AG09309 (cell line): ENCODE measurements around the gene RB1.
"Not testable (repeated sequence)": the region's sequence is repeated elsewhere in the genome, so short reads cannot be mapped to it uniquely, and the experiment has no call there.

Experiments used
- DNase-seq: peaks from one replicate; pipeline ENCODE4 v3.0.0-alpha.2; 2010; ENCODE audit warnings: low read depth
- H3K4me3 ChIP-seq: 2 replicates; pipeline ENCODE4 v1.5.1; 2011; ENCODE audit warnings: mild to moderate bottlenecking, low read depth, low read length, moderate library complexity; ENCODE audit not compliant: control insufficient read depth
- TF ChIP-seq, protein P1 (sequence below): IDR thresholded peaks from 2 replicates; pipeline ENCODE4 v1.5.1; 2011; ENCODE audit warnings: mild to moderate bottlenecking, low read depth, low read length, inconsistent platforms; ENCODE audit not compliant: insufficient read depth, control insufficient read depth; ENCODE audit errors: missing control alignments

RB1 gene

DNA sequence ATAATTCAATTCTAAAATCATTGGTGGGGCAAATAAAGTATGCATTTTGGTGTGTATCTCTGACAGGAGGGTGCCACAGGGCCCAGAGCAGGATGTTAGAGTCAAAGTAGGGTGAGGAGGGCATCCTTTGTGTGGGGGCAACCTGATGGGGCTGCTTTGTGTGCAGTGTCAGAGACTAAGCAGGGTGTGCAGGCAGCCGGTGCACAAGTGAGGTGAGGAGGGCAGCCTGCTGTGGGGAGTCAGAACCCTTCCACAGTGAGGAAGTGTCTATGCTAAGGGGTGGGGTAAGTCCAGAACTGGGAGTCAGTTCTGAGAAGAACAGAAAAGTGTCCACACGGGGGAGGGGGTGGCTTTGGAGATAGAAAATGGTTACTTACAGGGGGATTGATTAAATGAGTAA, 40.7 kb downstream of the RB1 start:
- DNase-seq, result no peak
- H3K4me3 ChIP-seq, result no peak overlapping the region
- TF ChIP-seq, protein P1, sequence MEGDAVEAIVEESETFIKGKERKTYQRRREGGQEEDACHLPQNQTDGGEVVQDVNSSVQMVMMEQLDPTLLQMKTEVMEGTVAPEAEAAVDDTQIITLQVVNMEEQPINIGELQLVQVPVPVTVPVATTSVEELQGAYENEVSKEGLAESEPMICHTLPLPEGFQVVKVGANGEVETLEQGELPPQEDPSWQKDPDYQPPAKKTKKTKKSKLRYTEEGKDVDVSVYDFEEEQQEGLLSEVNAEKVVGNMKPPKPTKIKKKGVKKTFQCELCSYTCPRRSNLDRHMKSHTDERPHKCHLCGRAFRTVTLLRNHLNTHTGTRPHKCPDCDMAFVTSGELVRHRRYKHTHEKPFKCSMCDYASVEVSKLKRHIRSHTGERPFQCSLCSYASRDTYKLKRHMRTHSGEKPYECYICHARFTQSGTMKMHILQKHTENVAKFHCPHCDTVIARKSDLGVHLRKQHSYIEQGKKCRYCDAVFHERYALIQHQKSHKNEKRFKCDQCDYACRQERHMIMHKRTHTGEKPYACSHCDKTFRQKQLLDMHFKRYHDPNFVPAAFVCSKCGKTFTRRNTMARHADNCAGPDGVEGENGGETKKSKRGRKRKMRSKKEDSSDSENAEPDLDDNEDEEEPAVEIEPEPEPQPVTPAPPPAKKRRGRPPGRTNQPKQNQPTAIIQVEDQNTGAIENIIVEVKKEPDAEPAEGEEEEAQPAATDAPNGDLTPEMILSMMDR, result no peak

DNA sequence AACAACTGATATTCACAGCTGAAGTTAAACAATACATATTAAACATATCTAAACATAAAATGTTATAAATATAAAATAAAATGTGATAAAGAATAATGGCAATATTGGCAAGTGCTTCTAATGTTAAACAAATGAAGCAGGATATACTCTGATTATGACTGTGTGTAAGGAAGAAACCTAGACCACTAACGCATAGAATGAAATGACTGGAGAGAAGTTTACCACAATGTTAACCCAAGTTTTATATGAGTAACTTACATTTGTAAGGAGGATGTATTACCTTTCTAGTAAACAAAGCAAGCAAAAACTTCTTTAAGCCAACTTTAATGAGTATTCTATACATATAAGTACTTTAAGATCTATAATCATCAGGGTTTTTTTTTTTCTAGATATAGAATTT, 43.0 kb downstream of the RB1 start:
- DNase-seq, result no peak
- TF ChIP-seq, protein P1, result no peak
- H3K4me3 ChIP-seq, result no peak overlapping the region

DNA sequence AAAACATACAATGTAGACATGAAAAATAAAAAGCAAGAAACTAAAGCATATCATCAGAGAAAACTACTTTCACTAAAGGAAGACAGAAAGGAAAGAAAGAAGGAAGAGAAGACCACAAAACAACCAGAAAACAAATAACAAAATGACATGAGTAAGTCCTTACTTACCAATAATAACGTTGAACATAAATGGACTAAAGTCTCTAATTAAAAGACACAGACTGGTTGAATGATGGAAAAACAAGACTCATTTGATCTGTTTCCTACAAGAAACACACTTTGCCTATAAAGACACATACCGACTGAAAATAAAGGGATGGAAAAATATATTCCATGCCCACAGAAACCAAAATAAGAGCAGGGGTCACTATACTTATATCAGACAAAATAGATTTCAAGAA, 46.0 kb downstream of the RB1 start:
- TF ChIP-seq, protein P1, result no peak
- DNase-seq, result no peak
- H3K4me3 ChIP-seq, result no peak overlapping the region

DNA sequence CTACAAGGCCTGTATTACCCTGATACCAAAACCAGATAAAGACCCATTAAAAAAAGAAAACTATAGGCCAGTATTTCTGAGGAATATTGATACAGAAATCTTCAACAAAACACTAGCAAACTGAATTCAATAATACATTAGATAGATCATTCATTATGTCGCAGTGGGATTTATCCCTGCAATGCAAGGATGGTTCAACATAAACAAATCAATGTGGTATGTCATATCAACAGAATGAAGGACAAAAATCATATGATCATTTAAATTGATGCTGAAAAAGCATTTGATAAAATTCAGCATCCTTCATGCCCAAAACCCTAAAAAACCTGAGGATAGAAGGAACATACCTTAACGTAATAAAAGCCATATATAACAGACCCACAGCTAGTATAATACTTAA, 50.0 kb downstream of the RB1 start:
- H3K4me3 ChIP-seq, result no peak overlapping the region
- TF ChIP-seq, protein P1, result no peak
- DNase-seq, result no peak

DNA sequence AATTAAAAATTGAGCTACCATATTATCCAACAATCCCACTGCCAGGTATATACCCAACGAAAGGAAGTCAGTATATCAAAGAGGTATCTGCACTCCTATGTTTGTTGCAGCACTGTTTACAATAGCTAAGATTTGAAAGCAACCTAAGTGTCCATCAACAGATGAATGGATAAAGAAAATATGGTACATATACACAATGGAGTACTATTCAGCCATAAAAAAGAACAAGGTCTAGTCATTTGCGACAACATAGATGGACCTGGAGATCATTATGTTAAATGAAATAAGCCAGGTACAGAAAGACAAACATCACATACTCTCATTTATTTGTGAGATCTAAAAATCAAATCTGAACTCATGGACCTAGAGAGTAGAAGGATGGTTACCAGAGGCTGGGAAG, 52.0 kb downstream of the RB1 start:
- H3K4me3 ChIP-seq, DNase-seq: not testable (repeated sequence)

DNA sequence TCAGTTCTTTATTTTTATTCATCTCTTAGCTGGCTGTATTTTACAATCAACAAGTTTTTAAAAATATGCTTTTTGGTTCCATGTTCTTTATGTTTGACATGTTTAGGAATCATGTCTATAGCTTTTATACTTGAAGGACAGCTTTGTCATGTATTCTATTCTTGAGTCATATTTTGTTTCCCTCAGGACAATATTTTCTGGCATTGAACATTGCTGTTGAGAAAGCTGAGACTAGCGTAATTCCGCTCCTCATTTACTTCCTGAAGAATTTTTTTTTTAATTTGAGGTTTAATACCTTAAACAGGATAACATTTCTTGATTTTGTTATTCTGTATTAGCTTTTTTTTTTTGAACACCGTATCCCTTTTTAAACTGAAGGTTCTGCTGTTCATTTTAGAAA, 53.2 kb downstream of the RB1 start:
- no peak for DNase-seq
- H3K4me3 ChIP-seq, result no peak overlapping the region
- TF ChIP-seq, protein P1, result no peak

DNA sequence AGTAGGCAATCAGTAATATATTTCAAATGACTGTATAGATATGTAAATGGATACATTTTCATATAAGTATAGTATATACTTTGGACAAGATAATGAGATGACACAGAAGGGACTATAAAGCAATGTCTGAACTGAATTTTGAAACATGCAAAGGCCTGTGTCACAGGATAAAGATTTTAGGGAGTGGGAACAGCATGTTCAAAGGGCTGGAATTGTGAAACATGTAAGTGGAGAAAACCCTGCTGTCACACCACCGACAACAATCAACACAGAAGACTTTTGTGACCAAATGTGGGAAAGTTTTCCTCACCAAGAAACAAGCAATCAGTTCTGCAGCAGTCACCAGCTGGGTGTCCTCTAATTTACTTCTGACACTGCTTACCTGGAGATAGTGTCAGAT, 66.4 kb downstream of the RB1 start:
- TF ChIP-seq, protein P1, result no peak
- no peak for DNase-seq
- no peak overlapping the region for H3K4me3 ChIP-seq
